Duodenal mucosa (tissue), 2 donors: Measurements from ENCODE around the gene DNAAF6.

Experiments used
- H3K27ac ChIP-seq: one replicate; pipeline ENCODE4 v1.7.0; 2013; ENCODE audit warnings: low read depth, low read length
- H3K27me3 ChIP-seq, 2 donors: one replicate each; pipeline ENCODE4 v1.7.0; 2013; ENCODE audit warnings: low read length in 2 of 2, control low read depth in 1 of 2; ENCODE audit not compliant: insufficient read depth in 2 of 2, control insufficient read depth in 1 of 2
- H3K36me3 ChIP-seq, 2 donors: one replicate each; pipeline ENCODE4 v1.7.0; 2013; ENCODE audit warnings: low read length in 2 of 2, control low read depth in 1 of 2; ENCODE audit not compliant: insufficient read depth in 2 of 2, control insufficient read depth in 1 of 2
- H3K4me1 ChIP-seq, 2 donors: one replicate each; pipeline ENCODE4 v1.7.0; 2013; ENCODE audit warnings: low read length in 2 of 2, control low read depth in 1 of 2; ENCODE audit not compliant: insufficient read depth in 2 of 2, control insufficient read depth in 1 of 2
- H3K4me3 ChIP-seq, 2 donors: one replicate each; pipeline ENCODE4 v1.7.0; 2013; ENCODE audit warnings: low read length in 2 of 2, low read depth in 1 of 2
- H3K9ac ChIP-seq, 2 donors: one replicate each; pipeline ENCODE4 v1.7.0; 2013; ENCODE audit warnings: low read length in 2 of 2, low read depth in 1 of 2
- H3K9me3 ChIP-seq, 2 donors: one replicate each; pipeline ENCODE4 v1.7.0; 2013; ENCODE audit warnings: low read length in 2 of 2, control low read depth in 1 of 2; ENCODE audit not compliant: control insufficient read depth in 1 of 2

DNAAF6 gene

GRCh38 chrX:107288676-107289075 is 82.3 kb downstream of the DNAAF6 start:
- no peak overlapping the region for H3K4me3 ChIP-seq
- no peaks in the 10 kb centered on the region for H3K27me3 ChIP-seq
- no peak overlapping the region for H3K27ac ChIP-seq
- no peaks in the 10 kb centered on the region for H3K4me1 ChIP-seq
- H3K9me3 ChIP-seq = no peaks in the 10 kb centered on the region
- H3K9ac ChIP-seq = no peak overlapping the region
- no peaks in the 10 kb centered on the region for H3K36me3 ChIP-seq

GRCh38 chrX:107290019-107290418 is 83.6 kb downstream of the DNAAF6 start:
- Histone ChIP-seq H3K27ac (no peak overlapping the region), H3K36me3 (no peaks in the 10 kb centered on the region), H3K4me1 (no peaks in the 10 kb centered on the region), H3K9me3 (no peaks in the 10 kb centered on the region), H3K4me3 (no peak overlapping the region), H3K27me3 (no peaks in the 10 kb centered on the region), H3K9ac (no peak overlapping the region)

GRCh38 chrX:107293056-107293455 is 86.6 kb downstream of the DNAAF6 start:
- Histone ChIP-seq H3K27me3 (no peaks in the 10 kb centered on the region), H3K36me3 (no peaks in the 10 kb centered on the region), H3K9me3 (no peaks in the 10 kb centered on the region), H3K27ac (no peak overlapping the region), H3K4me1 (no peaks in the 10 kb centered on the region), H3K4me3 (no peak overlapping the region), H3K9ac (no peak overlapping the region)
